H1 (cell line): ENCODE measurements around the gene SPINK1.

ENCODE experiments used
- BRCA1 ChIP-seq: IDR thresholded peaks from 2 replicates; pipeline ENCODE4 v1.6.1; 2012; ENCODE audit warnings: low read depth, low read length, improper control_type of control experiment
- EGR1 ChIP-seq: IDR thresholded peaks from 2 replicates; pipeline ENCODE4 v1.6.1; 2011; ENCODE audit warnings: low read depth, low read length, borderline replicate concordance
- JUND ChIP-seq: IDR thresholded peaks from 2 replicates; pipeline ENCODE4 v1.6.1; 2011; ENCODE audit warnings: mild to moderate bottlenecking, improper control_type of control experiment, low read length
- KDM4A ChIP-seq: IDR thresholded peaks from one replicate; pipeline ENCODE4 v1.7.1; 2012; ENCODE audit warnings: low read depth, mild to moderate bottlenecking, moderate library complexity, low read length, inconsistent platforms; ENCODE audit not compliant: severe bottlenecking
- KDM5A ChIP-seq: fragments of 200-600 bp; IDR thresholded peaks from 2 replicates; pipeline ENCODE4 v1.7.1; 2012; ENCODE audit warnings: mild to moderate bottlenecking, low read length, inconsistent platforms, mixed read lengths
- POU5F1 ChIP-seq: IDR thresholded peaks from 2 replicates; pipeline ENCODE4 v1.6.1; 2011; ENCODE audit warnings: low read depth, mild to moderate bottlenecking, low read length, moderate library complexity
- SIN3A ChIP-seq, 2 experiments: IDR thresholded peaks in 1 of 2; conservative IDR thresholded peaks in 1 of 2; 2 replicates each; pipeline ENCODE4 v1.6.1; 2011 to 2012; ENCODE audit warnings: low read length in 2 of 2, improper control_type of control experiment in 1 of 2, low read depth in 1 of 2, mild to moderate bottlenecking in 1 of 2
- TAF7 ChIP-seq: optimal IDR thresholded peaks from 2 replicates; pipeline ENCODE3; 2011; ENCODE audit warnings: low read depth, mild to moderate bottlenecking, inconsistent platforms, low read length, moderate library complexity, borderline replicate concordance
- TF ChIP-seq, protein P1 (sequence below), 3 experiments: IDR thresholded peaks; 1 replicate in 2 of 3; 2 replicates in 1 of 3; pipeline versions ENCODE4 v1.5.1 to v1.6.1; 2011; ENCODE audit warnings: low read length in 3 of 3, mild to moderate bottlenecking in 3 of 3, inconsistent platforms in 2 of 3, low read depth in 1 of 3, moderate library complexity in 1 of 3; ENCODE audit not compliant: insufficient read depth in 1 of 3; ENCODE audit errors: control extremely low read depth in 1 of 3
- TF ChIP-seq, protein P2 (sequence below): IDR thresholded peaks from 2 replicates; pipeline ENCODE4 v1.6.1; 2011; ENCODE audit warnings: low read depth, mild to moderate bottlenecking, low read length; ENCODE audit not compliant: insufficient read depth

DNA sequence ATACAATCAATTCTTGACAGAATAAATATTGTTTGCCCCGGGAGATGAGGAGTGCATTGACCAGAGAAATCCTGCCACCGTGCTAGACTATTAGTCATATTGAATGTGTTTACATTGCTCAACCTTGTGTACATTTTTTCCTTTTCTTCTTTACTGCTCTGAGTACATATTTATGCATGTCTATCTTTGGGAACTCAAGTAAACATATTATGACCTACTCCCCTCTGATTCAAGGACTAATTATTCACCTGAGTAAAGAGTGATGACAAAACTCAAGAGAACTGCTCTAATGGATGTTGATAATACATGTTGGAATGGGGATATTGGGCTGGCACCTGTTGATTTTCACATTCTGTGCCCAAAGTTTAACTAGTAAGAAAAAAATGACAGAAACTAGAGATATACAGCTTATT lies 3.9 kb upstream of the SPINK1 start:
- TF ChIP-seq, protein P1, sequence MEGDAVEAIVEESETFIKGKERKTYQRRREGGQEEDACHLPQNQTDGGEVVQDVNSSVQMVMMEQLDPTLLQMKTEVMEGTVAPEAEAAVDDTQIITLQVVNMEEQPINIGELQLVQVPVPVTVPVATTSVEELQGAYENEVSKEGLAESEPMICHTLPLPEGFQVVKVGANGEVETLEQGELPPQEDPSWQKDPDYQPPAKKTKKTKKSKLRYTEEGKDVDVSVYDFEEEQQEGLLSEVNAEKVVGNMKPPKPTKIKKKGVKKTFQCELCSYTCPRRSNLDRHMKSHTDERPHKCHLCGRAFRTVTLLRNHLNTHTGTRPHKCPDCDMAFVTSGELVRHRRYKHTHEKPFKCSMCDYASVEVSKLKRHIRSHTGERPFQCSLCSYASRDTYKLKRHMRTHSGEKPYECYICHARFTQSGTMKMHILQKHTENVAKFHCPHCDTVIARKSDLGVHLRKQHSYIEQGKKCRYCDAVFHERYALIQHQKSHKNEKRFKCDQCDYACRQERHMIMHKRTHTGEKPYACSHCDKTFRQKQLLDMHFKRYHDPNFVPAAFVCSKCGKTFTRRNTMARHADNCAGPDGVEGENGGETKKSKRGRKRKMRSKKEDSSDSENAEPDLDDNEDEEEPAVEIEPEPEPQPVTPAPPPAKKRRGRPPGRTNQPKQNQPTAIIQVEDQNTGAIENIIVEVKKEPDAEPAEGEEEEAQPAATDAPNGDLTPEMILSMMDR (IDR thresholded peaks at IDR 0.05; ENCODE audit: control extremely low read depth in 1 of 3, insufficient read depth in 1 of 3, low read depth in 1 of 3, low read length in 3 of 3): no peak
- TF ChIP-seq, protein P2, sequence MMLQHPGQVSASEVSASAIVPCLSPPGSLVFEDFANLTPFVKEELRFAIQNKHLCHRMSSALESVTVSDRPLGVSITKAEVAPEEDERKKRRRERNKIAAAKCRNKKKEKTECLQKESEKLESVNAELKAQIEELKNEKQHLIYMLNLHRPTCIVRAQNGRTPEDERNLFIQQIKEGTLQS: no peak
- TF ChIP-seq BRCA1 (no peak), KDM5A (no peak), EGR1 (no peak), SIN3A (conservative IDR thresholded peaks at IDR 0.05 in 1 of 2, IDR thresholded peaks at IDR 0.05 in 1 of 2; ENCODE audit: low read depth in 1 of 2, low read length in 2 of 2) (no peak), JUND (no peak), KDM4A (no peak), POU5F1 (no peak), TAF7 (no peak)
